GM18951 (cell line): Measurements from ENCODE around the gene UTP11.

ENCODE experiments used
- POLR2A ChIP-seq: IDR thresholded peaks from 4 replicates; pipeline ENCODE4 v1.6.1; 2011; ENCODE audit warnings: mild to moderate bottlenecking; ENCODE audit not compliant: insufficient read length, insufficient read depth; ENCODE audit errors: extremely low read depth
- in situ Hi-C: fragments of 300-500 bp; cut with MboI; formaldehyde crosslinking; loops from one replicate; pipeline ENCODE4 v1.12.0; 2022; ENCODE audit warnings: low sequenced_read_pairs, mixed read lengths, inconsistent platforms; ENCODE audit not compliant: unreplicated experiment

UTP11 gene

DNA sequence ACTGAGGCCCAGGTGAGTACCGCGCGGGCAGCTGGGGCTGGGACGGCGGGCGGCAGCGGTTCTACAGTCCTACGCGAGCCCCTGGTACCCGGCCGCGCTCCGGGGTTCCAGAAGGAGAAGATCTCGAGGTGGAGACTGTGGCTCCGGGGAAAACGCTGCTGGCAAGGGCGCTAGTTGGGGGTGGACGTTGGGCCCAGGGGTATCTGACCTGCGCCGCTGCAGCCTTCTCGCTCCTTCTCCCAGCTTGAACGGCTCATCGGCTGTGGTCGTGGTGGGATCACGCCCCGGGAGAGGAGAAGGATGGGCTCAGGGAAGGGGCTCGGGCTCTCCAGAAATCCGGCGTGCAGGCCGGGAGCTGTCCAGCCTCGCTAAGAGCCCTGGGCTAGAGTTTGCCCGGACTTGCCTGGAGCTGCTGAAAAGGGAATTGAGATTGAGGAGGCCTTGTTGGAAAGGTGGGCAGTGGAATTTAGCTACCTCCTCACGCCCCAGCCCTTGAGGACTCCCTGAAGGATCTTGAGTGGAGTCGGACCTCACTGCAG, 35.1 kb downstream of the UTP11 start:
- TF ChIP-seq POLR2A = no peak
- in situ Hi-C loops = loop anchor here (25.0 kb wide), 1 partner anchor 540 kb away; no protein-coding TSS in a partner anchor

DNA sequence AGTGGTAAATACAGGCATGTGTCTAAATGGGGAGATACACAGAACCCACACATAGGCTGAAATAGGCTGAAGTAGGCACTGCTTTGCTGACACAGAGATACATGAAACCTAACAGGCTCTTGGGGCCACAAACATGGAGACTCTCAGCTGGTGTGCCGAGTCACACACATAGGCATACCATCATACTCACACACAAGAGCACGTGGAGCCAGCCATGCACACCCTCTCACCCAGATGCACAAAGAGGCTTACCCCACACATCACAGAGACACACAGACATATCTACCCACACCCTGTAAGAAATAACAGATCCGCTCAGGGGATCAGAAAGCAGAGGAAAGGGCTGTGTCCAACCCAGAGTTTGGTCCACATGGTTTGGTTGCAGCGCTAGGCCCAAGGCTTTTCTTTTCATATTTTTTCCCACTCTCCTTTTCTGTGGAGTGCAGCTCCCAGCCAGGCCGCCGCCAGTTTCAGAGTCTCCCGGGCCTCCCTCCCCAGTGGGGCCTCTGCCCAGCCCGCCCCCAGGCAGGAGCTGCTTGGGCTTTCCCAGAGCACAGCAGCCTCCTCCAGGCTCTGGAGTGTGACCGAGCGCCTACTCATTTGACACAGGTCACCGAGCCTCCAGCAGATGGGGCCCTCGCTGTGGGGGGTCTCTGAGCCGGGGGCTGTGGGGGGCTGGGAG, 38.0 kb downstream of the UTP11 start:
- in situ Hi-C loops = no loop called here
- no peak for TF ChIP-seq POLR2A

DNA sequence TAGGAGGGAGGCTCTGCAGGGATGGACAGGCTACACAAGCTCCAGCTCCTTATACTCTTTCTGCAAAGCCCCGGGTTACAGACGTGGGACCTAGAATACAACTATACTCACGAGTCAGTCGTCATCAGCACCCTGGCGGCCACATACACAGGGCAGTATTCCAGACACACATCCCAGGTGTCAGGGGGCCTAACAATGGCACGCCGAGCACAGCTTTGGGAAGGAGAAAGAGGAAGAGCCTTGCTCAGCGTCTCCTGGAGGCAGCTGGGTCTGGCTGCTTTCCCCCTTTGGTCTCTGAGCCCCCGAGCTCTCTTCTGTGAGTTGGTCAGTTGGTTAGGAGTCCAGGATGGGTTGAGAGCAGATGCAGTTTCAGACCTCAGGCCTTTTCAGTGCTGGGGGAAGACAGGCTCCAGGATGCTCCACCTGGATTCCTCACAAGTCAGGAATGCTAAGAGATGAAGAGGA, 38.6 kb downstream of the UTP11 start:
- in situ Hi-C loops = no loop called here
- no peak for TF ChIP-seq POLR2A

DNA sequence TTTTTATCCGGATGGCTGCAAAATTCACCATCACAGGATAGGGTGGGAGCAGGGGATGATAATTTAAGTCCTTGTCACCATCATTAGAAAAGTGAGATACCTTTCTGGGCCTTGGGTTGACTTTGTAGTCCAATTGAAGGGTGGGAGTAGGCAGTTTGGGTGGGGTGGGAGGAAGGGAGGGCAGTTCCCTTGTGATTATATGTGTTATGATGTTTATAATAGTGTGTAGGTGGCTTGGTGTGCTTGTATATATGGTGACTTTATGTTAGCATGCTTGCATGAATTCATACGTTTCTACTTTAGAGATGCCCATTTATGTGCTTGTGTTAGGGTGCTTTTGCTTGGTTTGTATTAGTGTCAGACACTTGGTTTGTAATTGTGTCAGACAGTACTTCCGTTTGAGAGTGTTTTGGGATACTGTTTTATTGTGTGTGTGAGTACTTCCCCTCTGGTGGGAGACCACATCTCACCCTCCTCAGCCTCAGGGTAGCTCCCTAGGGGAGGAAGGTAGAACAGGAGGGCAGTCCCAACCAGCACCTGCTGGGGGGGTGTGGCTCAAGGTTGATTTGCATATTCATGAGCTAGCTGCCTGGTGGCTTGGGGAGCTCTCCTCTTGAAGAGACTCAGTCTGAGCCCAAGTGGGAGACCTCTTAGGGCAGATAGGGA, 40.3 kb downstream of the UTP11 start:
- peak; percentile 57 for TF ChIP-seq POLR2A
- in situ Hi-C loops = no loop called here

DNA sequence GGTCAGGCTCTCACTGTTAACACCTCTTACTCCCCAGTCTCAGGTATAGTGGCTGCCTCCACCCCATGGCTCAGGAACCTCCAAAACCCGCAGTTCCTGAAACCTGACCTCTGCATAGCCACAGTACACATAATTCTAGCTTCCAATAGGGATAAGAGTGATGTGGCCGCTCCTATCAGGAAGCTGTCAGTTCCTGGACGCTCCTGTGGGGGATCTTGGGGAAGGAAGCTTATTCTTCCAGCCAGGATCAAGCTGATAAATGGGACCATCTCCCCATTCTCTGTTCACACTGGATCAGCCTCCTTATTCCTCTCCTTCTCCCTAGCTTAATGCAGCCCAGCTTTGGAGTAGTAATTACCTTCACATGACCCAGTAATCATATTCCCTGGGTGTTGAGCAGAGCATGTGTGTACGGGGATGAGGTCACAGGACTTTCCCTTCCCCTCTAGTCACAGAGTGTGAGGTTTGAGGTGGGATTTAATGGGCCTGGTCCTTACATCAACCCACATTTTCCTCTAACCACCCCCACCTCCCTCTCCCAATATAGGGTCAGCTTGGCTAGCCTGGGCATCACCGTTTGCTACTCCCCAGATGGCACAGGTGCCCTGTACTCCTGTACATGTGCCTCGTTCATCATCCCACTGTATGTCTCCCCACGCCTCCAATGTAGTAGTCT, 41.0 kb downstream of the UTP11 start:
- in situ Hi-C loops = no loop called here
- TF ChIP-seq POLR2A = no peak

DNA sequence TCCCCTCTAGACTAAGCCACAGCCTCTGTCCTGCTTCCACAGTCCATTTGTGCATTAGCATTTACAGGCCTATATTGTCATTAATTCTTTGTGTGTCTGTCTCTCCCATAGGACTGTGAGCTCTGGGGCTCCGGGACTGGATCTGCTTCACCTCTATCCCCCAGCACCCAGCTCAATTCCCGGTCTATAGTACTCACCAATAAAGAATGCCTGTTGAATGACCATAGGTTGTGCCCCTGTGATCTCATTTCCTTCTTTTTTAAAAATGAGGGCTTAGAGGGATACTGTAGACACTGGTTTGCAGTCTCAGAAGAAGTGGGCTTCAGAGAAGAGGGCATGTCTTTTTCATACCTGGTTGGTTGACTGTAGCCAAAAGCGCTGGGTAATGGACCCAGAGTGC, 42.9 kb downstream of the UTP11 start:
- no peak for TF ChIP-seq POLR2A
- in situ Hi-C loops = no loop called here

DNA sequence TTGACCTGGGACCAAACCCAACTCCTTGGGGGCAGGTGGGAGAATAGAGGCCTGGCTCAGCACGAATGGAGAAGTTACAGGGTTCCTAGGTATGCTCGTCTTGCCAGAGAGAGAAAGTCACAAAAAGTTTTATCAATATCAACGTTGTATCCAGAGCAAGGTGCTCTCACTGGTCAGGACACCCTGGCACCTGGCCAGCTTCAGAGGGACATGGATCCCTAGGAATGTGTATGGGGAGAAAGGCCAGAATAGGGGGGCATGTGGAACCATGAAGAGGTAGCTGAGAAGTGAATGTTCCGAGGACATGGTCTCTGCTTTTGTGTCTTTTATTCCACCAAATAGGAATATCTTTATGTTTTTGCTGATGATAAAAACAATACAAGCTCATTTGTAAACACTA, 43.4 kb downstream of the UTP11 start:
- in situ Hi-C loops = no loop called here

DNA sequence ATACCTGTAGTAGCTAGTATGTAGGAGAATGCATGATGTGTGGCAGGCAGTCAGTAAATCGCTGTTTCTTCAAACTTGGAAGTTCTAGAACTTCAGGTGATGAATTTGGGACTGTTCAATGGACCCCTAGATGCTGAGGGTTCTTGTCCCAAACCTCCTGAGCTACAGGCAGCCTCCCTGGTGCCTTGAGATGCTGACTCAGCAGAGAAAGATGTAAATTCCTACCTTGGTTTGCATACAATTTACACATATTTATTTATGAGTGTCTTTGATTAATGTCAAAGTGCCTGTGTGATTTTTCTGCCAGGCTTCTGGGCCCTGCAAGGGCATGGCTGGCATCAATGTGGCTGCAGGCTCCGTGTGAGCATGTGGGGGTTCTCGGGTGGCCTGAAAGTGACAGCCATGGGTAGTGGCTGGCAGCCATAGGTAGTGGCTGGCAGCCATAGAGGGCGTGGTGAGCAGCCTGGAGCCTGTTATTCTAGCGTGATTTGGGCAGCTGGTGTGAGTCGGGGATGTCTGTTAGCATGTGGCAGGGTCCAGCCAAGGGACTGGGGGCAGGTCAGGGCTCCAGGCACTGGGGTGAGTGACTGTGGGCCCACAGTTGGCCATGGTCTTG, 47.2 kb downstream of the UTP11 start:
- in situ Hi-C loops = no loop called here
- no peak for TF ChIP-seq POLR2A

More for the DNA sequence above, 43.4 kb downstream of the UTP11 start:
- TF ChIP-seq POLR2A = no peak

DNA sequence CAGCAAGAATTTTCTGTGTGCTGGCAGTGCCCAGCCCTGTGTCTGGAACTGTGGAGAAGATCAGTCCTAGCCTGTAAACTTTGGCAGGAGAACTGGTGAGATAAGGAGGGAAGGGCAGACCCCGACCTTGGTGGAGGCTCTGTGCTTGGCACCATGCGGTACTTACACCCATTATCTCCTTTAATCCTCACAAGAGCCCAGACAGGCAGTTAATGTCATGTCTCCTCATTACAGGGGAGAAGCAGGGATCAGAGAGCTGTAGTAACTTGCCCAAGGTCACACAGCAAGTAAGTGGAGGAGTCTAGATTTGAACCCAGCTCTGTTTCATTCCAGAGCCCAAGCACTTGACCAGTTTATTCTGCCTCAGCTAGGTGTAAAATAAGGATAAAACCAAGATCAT, 48.0 kb downstream of the UTP11 start:
- no peak for TF ChIP-seq POLR2A
- in situ Hi-C loops = no loop called here

DNA sequence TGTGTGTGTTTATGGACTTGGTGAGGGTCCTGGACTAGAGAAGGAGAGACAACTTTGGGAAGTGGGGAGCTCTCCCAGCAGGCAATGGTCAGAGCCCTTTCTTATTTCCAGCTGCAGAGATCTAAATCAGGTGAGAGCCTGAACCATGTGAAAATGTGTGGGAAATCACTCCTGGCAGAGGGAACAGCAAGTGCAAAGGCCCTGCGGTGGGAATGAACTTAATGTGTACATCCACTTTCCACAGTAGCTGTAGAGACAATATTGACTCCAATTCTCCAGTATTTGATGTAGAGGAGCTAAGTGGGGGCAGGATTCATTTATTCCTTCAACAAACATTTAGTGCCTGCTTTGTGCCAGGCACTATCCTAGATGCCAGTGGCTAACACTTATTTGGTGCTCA, 48.8 kb downstream of the UTP11 start:
- TF ChIP-seq POLR2A = no peak
- in situ Hi-C loops = no loop called here

DNA sequence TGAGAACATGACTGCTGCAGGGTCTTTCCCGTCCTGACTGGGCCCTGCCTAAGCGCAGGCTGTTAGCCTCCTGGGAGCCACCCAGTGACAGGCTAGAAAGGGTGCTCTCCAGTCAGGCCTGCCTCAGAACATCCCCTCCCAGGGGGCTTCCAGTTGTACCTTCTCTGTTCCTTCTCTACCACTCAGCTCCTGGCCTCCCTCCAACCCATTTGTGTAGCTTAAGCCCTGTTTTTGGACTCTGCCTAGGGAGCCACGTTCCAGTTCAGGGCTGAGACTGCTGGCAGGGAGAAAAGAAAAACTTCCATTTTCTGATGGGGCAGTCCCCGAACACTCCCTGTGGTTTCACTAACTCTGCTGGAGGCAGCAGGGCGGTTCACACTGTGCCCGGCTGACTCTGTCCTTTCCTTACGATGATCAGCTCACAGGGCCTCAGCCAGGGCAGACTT, 49.4 kb downstream of the UTP11 start:
- in situ Hi-C loops = no loop called here
- no peak for TF ChIP-seq POLR2A

DNA sequence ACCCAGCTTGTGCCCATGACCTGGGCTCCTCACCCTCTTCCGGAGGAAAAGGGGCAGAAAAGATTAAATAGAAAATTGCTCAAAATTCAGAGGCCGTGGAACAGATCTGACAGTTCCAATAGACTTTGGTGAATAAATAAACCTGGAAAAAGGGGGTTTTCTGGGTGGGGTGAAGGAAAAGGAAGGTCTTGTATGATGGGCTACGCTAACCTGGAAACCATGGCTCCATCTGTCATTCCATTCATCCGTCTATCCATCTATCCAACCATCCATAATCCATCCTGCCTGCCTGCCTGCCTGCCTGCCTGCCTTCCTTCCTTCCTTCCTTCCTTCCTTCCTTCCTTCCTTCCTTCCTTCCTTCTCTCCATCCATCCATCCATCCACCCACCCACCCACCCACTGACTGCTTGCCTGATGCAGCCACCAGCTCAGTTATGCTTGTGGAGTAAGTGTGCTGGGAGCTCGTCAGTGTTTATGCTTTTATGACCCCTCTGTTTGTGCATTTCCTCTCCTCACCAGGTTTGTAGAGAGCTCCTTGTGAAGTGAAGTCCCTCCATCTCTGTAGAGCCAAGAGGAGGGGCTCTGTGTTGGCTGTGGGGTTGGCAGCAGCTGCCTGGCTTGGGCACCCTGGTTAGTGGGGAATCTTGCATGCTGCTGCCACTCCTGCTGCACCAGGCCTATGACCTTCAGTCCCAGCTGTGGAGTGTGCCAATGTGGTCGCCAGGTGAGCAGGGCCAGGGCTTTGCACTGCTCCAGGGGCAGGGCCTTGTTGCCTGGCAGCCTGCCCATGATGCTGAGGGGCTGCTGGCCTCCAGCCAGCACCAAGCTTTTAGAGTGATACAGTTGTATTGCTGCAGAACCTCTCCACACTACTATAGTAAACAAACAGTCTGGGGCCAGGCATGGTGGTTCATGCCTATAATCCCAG, 50.1 kb downstream of the UTP11 start:
- no peak for TF ChIP-seq POLR2A
- in situ Hi-C loops = no loop called here

DNA sequence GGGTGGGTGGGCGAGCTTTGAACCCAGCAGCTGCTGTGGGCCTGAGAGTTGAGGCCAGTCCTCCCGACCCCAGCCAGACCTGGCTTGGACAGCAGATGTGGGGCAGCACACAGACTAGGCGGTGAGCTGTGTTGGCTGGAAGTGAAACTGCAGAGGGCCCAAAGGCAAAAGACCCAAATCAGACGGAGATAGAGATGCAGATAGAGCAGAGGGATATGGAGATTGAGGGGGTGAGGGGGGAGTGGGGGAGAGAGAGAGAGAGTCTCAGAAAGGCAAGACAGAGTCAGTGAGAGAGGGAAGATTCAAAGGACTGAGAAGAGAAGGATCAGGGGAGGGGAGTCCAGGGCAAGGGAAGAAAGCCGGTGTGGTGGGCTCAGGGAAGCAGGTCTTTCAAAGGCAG, 51.1 kb downstream of the UTP11 start:
- TF ChIP-seq POLR2A = no peak
- in situ Hi-C loops = no loop called here
